NCI-H2171 (cell line): ENCODE results near the gene PARP1.
"Not testable (repeated sequence)": the region's sequence is repeated elsewhere in the genome, so short reads cannot be mapped to it uniquely, and the experiment has no call there.

Experiments used
- DNase-seq: peaks from one replicate; lab custom pipeline; 2025; lab: John Stamatoyannopoulos, UW

The PARP1 gene

DNA sequence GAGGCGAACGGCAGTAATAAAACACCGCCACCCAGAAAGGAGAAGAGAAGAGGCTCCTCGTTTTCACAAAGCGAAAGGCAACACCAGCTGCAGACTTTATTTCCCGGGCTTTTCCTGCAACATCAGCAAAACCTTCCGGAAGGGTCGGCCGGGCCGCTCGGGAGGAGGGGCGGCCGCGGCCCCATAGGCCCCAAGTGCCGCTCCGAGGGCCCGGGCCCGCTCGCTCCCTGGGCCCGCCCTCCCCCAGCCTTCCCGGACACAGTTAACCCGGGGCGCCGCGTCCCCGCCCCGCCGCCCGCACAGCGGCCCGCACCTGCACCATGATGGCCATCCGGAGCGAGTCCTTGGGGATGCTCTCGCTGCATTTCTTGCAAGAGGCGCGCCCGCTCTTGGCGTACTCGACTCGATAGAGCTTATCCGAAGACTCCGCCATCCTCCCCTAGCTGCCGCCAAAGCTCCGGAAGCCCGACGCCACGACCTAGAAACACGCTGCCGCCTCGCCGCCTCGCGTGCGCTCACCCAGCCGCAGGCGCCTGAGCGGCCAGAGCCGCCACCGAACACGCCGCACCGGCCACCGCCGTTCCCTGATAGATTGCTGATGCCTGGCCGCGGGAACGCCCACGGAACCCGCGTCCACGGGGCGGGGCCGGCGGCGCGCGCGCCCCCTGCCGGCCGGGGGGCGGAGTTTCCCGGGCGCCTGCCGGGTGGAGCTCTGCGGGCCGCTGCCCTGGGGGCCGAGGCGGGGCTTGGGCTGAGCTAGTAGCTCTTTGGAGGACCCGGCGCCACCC is at the start of gene PARP1:
Gene PARP1, minus strand, starts transcription at position 597 of the 788 bp plus-strand sequence. Its CDS starts 164 bp downstream, at position 433.
- DNase-seq: peak; percentile 87

DNA sequence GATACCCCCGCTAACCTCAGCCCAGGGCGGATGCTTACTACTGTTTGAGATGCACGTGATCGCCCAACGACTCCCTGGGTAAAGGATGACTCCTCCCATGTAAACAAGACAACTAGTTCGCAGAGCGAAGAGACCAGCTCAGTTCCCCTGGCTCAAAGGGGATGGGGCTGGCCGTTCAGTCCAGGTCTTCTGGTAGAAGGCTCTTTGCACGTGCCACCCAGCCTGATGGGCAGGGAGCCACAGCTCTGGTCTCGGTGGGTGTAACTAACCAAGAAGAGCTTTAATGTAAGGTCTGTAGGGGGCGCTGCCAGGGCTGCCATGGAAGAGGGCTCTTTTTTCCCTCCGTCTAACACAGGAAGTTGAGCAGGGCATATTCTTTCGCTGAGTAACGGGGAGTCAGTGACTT is 49.4 kb upstream of the PARP1 start:
- no peak for DNase-seq

DNA sequence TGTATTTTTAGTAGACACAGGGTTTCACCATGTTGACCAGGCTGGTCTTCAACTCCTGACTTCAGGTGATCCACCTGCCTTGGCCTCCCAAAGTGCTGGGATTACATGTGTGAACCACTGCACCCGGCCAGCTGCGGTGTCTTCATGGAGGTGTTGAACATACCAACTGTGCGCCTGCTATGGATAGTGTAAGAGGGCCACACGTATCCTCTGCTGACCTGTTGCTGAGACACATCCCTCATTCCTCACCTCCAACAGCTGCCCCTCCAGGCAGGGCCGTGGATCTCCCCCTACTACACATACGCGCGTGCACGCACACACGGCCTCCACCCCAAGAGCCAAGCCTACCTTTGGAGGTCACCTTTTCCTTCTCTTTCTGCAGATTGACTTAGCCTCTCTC is 48.0 kb upstream of the PARP1 start:
- DNase-seq: no peak

DNA sequence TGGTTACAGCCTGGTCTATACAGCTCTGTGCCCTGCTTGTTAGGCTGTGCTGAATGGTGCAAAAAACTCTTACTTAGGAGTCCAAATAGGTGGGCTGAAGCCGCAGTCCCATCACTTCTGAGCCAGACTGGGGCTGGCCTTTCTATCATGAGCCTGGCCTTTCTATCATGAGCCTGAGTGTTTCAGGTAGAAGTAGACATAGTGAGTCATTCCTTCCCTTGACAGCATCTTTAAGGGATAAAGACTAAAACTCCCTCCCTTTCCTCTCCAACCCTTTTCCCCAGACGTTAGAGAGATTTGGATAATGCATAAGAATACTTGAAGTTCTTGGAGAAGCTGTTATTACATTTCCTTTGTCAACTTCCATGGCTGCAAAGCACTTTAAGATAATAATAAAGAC is 46.5 kb upstream of the PARP1 start:
- DNase-seq: no peak

GRCh38 chr1:226453015-226453704 is 45.3 kb upstream of the PARP1 start:
- DNase-seq: no peak

GRCh38 chr1:226450688-226451087 is 42.8 kb upstream of the PARP1 start:
- DNase-seq: no peak

DNA sequence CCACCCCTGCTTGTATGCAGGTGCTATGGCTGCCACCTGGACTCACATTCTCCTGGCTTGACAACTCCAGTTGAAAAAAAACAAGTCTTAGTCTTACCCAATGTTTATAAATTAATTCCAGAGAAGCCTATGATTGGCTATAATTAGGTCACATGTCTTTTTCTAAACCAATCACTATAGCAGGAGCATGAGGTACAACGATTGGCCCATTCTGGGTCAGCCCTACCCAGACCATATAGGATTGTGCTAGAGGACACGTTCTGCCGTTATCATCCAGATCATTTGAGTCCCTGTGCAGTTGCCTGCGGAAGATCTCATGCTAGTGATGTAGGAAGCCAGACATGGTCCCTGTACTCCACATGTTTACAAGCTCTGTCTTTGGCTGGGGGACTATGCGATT is 41.9 kb upstream of the PARP1 start:
- DNase-seq: no peak

DNA sequence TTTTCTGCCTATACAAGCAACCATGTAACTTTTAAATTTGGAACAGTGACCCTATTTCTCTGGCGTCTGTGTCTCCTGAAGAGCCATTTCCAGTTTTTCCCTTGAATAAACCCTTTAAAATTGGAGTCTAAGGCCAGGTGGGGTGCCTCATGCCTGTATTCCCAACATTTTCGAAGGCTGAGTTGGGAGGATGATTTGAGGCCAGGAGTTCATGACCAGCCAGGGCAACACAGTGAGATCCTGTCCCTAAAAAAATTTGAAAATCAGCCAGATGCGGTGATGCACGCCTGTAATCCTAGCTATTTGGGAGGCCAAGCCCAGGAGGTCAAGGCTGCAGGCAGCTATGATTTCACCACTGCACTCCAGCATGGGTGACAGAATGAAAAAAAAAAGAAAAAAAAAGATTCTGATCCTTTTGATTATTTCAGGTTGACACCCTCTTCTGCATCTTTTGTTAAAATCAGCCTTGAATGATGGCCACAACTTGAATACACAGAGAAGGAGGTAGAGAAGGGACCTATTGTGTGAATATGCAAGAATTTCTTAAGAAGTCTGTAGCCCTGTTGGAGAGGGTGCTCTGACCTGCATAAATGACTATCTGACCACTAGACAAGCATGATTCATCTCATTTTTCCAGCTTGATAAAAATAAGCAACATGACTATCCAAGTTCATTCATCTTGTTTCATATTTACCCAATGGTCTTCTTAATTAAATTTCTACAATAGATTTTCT is 40.2 kb upstream of the PARP1 start:
- DNase-seq: no peak

DNA sequence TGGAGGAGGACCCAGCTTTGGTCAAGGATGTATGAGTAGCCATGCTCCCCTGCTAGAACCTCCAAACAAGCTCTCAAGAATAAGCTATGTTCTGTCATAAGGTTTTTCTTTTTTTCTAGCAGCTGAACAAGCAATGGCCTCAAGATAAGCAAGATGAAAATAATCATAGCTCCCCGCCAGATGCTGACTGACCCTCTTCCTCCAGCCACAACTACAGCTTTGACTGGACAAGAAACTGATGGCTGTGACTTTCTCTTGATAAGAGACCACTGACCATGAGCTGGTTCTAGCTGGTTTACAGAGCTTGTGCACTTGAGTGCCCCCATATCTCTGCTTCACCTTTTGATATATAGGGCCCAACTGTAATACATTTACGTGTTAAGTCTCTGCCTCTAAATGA is 38.2 kb upstream of the PARP1 start:
- no peak for DNase-seq

GRCh38 chr1:226444901-226445300 is 37.0 kb upstream of the PARP1 start:
- DNase-seq: peak; percentile 40

GRCh38 chr1:226443439-226443838 is 35.5 kb upstream of the PARP1 start:
- DNase-seq: no peak

DNA sequence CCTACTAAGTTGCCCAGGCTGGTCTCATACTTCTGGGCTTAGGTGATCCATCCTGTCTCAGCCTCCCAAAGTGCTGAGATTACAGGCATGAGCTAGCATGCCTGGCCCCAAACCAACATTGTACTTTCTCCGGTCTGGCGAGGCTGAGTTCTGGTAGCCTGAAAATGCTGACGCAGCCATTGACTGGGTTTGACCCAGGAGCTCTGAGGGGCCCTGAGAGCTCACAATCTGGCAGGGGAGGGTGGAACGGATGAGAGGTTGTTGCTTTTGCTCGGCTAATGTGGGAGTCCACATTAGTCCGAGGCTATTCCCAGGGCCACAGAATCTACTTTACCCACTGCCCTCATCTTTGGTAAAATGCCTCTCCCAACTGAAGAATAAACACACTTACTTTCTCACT is 35.1 kb upstream of the PARP1 start:
- no peak for DNase-seq

GRCh38 chr1:226441629-226442028 is 33.7 kb upstream of the PARP1 start:
- DNase-seq: no peak

DNA sequence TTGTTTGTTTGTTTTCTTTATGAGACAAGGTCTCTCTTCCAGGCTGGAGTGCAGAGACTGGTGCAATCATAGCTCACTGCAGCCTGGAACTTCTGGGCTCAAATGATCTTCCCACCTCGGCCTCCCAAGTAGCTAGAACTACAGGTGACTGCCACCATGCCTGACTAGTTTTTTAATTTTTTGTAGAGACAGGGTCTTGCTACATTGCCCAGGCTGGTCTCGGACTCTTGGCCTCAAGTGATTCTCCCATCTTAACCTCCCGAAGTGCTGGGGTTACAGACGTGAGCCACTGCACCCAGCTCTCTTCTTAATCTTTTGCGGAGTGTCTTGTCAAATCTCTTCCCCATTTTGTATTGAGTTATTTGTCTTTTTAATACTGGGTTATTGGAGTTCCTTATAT is 32.6 kb upstream of the PARP1 start:
- no peak for DNase-seq

- peak; percentile 13 for DNase-seq
Measured at GRCh38 chr1:226438007-226438406, 30.1 kb upstream of the PARP1 start.

- peak; percentile 97 for DNase-seq
Measured at GRCh38 chr1:226436855-226437491, 29.1 kb upstream of the PARP1 start.

GRCh38 chr1:226436472-226436854 is 28.6 kb upstream of the PARP1 start:
- no peak for DNase-seq

DNA sequence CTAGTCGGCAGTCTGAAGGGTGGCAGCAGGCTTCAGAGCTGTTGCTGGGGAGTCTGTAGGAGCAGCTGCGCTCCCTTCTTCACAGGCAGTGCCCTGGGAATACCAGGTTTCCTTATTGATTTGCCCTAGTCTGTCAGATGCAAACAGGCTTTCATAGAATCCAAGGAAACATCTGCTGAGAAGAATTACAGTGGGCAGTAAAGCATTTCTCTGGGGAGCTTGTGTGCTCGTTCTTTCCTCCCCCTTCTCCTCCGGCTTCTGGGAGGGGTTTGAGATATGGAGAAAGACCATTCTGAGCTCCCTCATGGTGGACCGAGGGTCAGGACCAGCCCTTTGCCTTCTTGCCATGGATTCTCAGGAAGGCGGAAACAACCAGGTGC is 25.4 kb upstream of the PARP1 start:
- DNase-seq: peak; percentile 91

GRCh38 chr1:226432586-226433340 is 24.9 kb upstream of the PARP1 start:
- no peak for DNase-seq

DNA sequence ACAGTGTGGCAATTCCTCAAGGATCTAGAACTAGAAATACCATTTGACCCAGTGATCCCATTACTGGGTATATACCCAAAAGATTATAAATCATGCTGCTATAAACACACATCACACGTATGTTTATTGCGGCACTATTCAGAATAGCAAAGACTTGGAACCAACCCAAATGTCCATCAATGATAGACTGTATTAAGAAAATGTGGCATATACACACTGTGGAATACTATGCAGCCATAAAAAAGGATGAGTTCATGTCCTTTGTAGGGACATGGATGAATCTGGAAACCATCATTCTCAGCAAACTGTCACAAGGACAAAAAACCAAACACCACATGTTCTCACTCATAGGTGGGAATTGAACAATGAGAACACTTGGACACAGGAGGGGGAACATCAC is 24.0 kb upstream of the PARP1 start:
- DNase-seq: not testable (repeated sequence)

GRCh38 chr1:226429858-226430715 is 22.2 kb upstream of the PARP1 start:
- no peak for DNase-seq
